GM12878 (cell line): Measurements from ENCODE around the gene PCDHGC3. TPM values are rescaled to one million over a fixed set of nuclear protein-coding genes. Genes with fewer than 3 reads are reported as not detected.

Experiments
- ATAC-seq: fragments of 200-7000 bp; cut with Tn5 transposase; 3 replicates; pipeline ENCODE4 v1.9.1; 2020; ENCODE audit warnings: mild to moderate bottlenecking, moderate library complexity
- BruUV-seq: library from RNA; stranded (reverse); fragments of 400-500 nt; replicated peaks from 2 replicates; lab custom pipeline; 2021; lab: Mats Ljungman, UMichigan
- CTCF ChIA-PET: fragments of 300-600 bp; sonication (Branson Sonifier 250); formaldehyde crosslinking; extraction: SDS; loops from one replicate; lab custom pipeline; 2021; ENCODE audit warnings: inconsistent platforms; lab: Yijun Ruan, JAX
- POLR2A ChIA-PET: fragments of 350-600 bp; formaldehyde crosslinking; extraction: SDS; loops from one replicate; lab custom pipeline; 2021; ENCODE audit warnings: inconsistent platforms; lab: Charles Lee
- RAD21 ChIA-PET: fragments of 300-600 bp; sonication (Branson Sonifier 250); formaldehyde crosslinking; loops from one replicate; lab custom pipeline; 2023; ENCODE audit warnings: antibody characterized with exemption; ENCODE audit not compliant: unreplicated experiment; lab: Charles Lee
- SMC1A ChIA-PET: fragments of 300-600 bp; sonication (Branson Sonifier 250); formaldehyde crosslinking; loops from one replicate; lab custom pipeline; 2023; ENCODE audit not compliant: unreplicated experiment, uncharacterized antibody; lab: Charles Lee
- DNase-seq: peaks from one replicate; pipeline ENCODE4 v3.0.0-alpha.2; 2011; ENCODE audit warnings: low read depth, low spot score
- FAIRE-seq: peaks from 3 replicates; lab custom pipeline; 2011; peaks lifted over from hg19 to GRCh38; lab: Jason Lieb, UNC
- H2AFZ ChIP-seq: 2 replicates; pipeline ENCODE4 v1.6.0; 2011; ENCODE audit warnings: low read depth, low read length, control low read depth; ENCODE audit not compliant: control insufficient read depth
- H3K27ac ChIP-seq: 2 replicates; pipeline ENCODE4 v1.5.1; 2011; ENCODE audit warnings: control low read depth; ENCODE audit not compliant: control insufficient read depth, insufficient read depth
- H3K27me3 ChIP-seq, 2 experiments: replicated peaks in 1 of 2; 2 replicates each; pipeline versions ENCODE4 v1.6.0 to v1.6.1; 2011; ENCODE audit warnings: low read length in 1 of 2; ENCODE audit not compliant: control insufficient read depth in 2 of 2, insufficient read depth in 2 of 2
- H3K36me3 ChIP-seq, 2 experiments: 2 replicates each; pipeline ENCODE4 v1.5.1; 2011; ENCODE audit warnings: low read length in 1 of 2; ENCODE audit not compliant: control insufficient read depth in 2 of 2, insufficient read depth in 2 of 2
- H3K4me1 ChIP-seq: 2 replicates; pipeline ENCODE4 v1.6.1; 2011; ENCODE audit warnings: mild to moderate bottlenecking, low read length, moderate library complexity, mixed read lengths; ENCODE audit not compliant: control insufficient read depth, insufficient read depth
- H3K4me2 ChIP-seq: 2 replicates; pipeline ENCODE4 v1.6.0; 2011; ENCODE audit warnings: control low read depth; ENCODE audit not compliant: control insufficient read depth, insufficient read depth
- H3K4me3 ChIP-seq: fragments of 200-600 bp; sonication (generic); 2 replicates; pipeline ENCODE4 v1.5.1; 2016
- H3K79me2 ChIP-seq: 2 replicates; pipeline ENCODE4 v1.6.0; 2011; ENCODE audit warnings: low read length; ENCODE audit not compliant: control insufficient read depth, insufficient read depth
- H3K9ac ChIP-seq: 2 replicates; pipeline ENCODE4 v1.8.0; 2011; ENCODE audit warnings: low read length, control low read depth, mixed read lengths; ENCODE audit not compliant: control insufficient read depth, insufficient read depth
- H3K9me3 ChIP-seq: replicated peaks from 3 replicates; pipeline ENCODE4 v1.5.1; 2011; ENCODE audit warnings: mild to moderate bottlenecking, low read length; ENCODE audit not compliant: control insufficient read depth, insufficient read depth
- H4K20me1 ChIP-seq: 2 replicates; pipeline ENCODE4 v1.6.0; 2011; ENCODE audit not compliant: control insufficient read depth, insufficient read depth
- BMI1 ChIP-seq: fragments of 450-650 bp; IDR thresholded peaks from 2 replicates; pipeline ENCODE4 v1.6.1; 2016; ENCODE audit warnings: mild to moderate bottlenecking, moderate library complexity, borderline replicate concordance
- CHD4 ChIP-seq: fragments of 200-600 bp; sonication (generic); IDR thresholded peaks from 2 replicates; pipeline ENCODE4 v1.6.1; 2016; ENCODE audit warnings: mild to moderate bottlenecking
- FOXK2 ChIP-seq: fragments of 450-650 bp; IDR thresholded peaks from 2 replicates; pipeline ENCODE4 v1.6.1; 2017; ENCODE audit warnings: mild to moderate bottlenecking, moderate library complexity
- IRF4 ChIP-seq: IDR thresholded peaks from 2 replicates; pipeline ENCODE4 v1.6.1; 2011; ENCODE audit warnings: low read depth, low read length
- MYB ChIP-seq: fragments of 150-350 bp; IDR thresholded peaks from 2 replicates; pipeline ENCODE4 v1.6.1; 2014; ENCODE audit warnings: mild to moderate bottlenecking, low read depth, low read length, borderline replicate concordance
- MYC ChIP-seq: IDR thresholded peaks from 2 replicates; pipeline ENCODE4 v1.6.1; 2011; ENCODE audit warnings: mild to moderate bottlenecking, low read length, moderate library complexity, inconsistent platforms; ENCODE audit not compliant: insufficient read depth, insufficient replicate concordance, insufficient read length, severe bottlenecking
- NBN ChIP-seq: fragments of 450-650 bp; IDR thresholded peaks from 2 replicates; pipeline ENCODE4 v1.6.1; 2016
- NR2C2 ChIP-seq: IDR thresholded peaks from 2 replicates; pipeline ENCODE4 v1.6.1; 2011; ENCODE audit warnings: borderline replicate concordance, low read depth; ENCODE audit not compliant: control insufficient read depth, insufficient read length
- POLR2AphosphoS2 ChIP-seq: IDR thresholded peaks from 2 replicates; pipeline ENCODE4 v1.6.1; 2011; ENCODE audit warnings: low read depth, mild to moderate bottlenecking, low read length, improper control_type of control experiment, moderate library complexity
- RUNX3 ChIP-seq: IDR thresholded peaks from 2 replicates; pipeline ENCODE4 v1.6.1; 2012; ENCODE audit warnings: low read length, inconsistent platforms
- SREBF2 ChIP-seq: IDR thresholded peaks from 2 replicates; pipeline ENCODE4 v1.6.1; 2012; ENCODE audit warnings: mild to moderate bottlenecking, low read length
- WRNIP1 ChIP-seq: IDR thresholded peaks from 2 replicates; pipeline ENCODE4 v1.6.1; 2011; ENCODE audit warnings: low read depth, low read length, improper control_type of control experiment, borderline replicate concordance
- ZBED1 ChIP-seq: IDR thresholded peaks from 2 replicates; pipeline ENCODE4 v1.6.1; 2016; ENCODE audit warnings: borderline replicate concordance
- ZBTB4 ChIP-seq: fragments of 450-650 bp; formaldehyde crosslinking; IDR thresholded peaks from 2 replicates; pipeline ENCODE4 v1.4.0; 2022; ENCODE audit warnings: mild to moderate bottlenecking, moderate library complexity
- WGBS: methylation state at CpG from one replicate; pipeline ENCODE4 v1.1.6; 2016; ENCODE audit warnings: low lambda C conversion rate; ENCODE audit not compliant: insufficient replicate concordance, insufficient coverage; ENCODE audit errors: missing lambda C conversion rate; 5-methylcytosine and 5-hydroxymethylcytosine counted together
- in situ Hi-C: fragments of 300-500 bp; cut with MboI; formaldehyde crosslinking; loops from 9 replicates; pipeline ENCODE4 v1.14.3; 2018; ENCODE audit warnings: mixed read lengths
- intact Hi-C: fragments of 100-400 bp; cut with micrococcal nuclease; formaldehyde crosslinking; loops from one replicate; pipeline ENCODE4 v1.14.2; 2022; ENCODE audit not compliant: unreplicated experiment
- polyA plus RNA-seq, 11 experiments: library from polyadenylated mRNA; depleted of rRNA in 4 of 11; unstranded in 6 of 11; stranded (reverse) in 5 of 11; fragments of >200 nt; fragmentation: Nextera tagmentation in 4 of 11; fragmentation: Illumina TruSeq in 1 of 11; extraction: Ambion mirVana in 4 of 11; extraction: Trizol in 1 of 11; gene quantifications; 1 replicate in 1 of 11; 2 replicates in 10 of 11; pipeline versions ENCODE4 v1.2.1 to v1.2.3, GENCODE V29; 2011 to 2016; ENCODE audit warnings: inconsistent platforms in 2 of 11, missing spikeins in 2 of 11, low read depth in 1 of 11
- total RNA-seq, 4 experiments: library from RNA; depleted of rRNA in 3 of 4; stranded (reverse); fragments of >200 nt in 3 of 4; fragmentation: Illumina TruSeq in 1 of 4; extraction: Trizol in 1 of 4; gene quantifications; 2 replicates each; pipeline versions ENCODE4 v1.2.1 to v1.2.3, GENCODE V29; 2013 to 2021
- TF ChIP-seq, protein P1 (sequence below): fragments of 450-650 bp; IDR thresholded peaks from 2 replicates; pipeline ENCODE4 v1.6.1; 2017; ENCODE audit warnings: mild to moderate bottlenecking, moderate library complexity

PCDHGC3 gene
- total and polyA plus RNA-seq, 10 of the 15 experiments (the other 5 are each of a cell fraction or from before 2014, with no cell fraction given), result 0.53 to 22.1 (median 12.0) TPM

- Histone ChIP-seq H3K4me1 (no peaks in the 10 kb centered on the region), H2AFZ (no peak overlapping the region), H3K4me2 (no peak overlapping the region), H3K27me3 (no peaks in the 10 kb centered on the region), H3K36me3 (no peaks in the 10 kb centered on the region), H4K20me1 (no peaks in the 10 kb centered on the region), H3K79me2 (no peaks in the 10 kb centered on the region), H3K9me3 (no peaks in the 10 kb centered on the region; the same call in 2 of the 3 replicates), H3K27ac (no peak overlapping the region), H3K4me3 (no peak overlapping the region), H3K9ac (no peak overlapping the region)
- 86% methylated on average over 9 of the region's 9 CpGs for WGBS
- no TSS peak for BruUV-seq
- ChIA-PET POLR2A (no interaction called here), RAD21 (no interaction called here), CTCF (interaction anchor here (3.0 kb wide), 1 partner anchor 10 kb away, joined by 13 read pairs; the partner anchor contains the start of gene PCDHGA12), SMC1A (no interaction called here)
- DNase-seq (no peak), FAIRE-seq (no peak), ATAC-seq (no peak)
- no peak for TF ChIP-seq ZBTB4 (CRISPR knock-in tag)
- no peak for TF ChIP-seq ZBED1
- no peak for TF ChIP-seq POLR2AphosphoS2
- TF ChIP-seq MYC, result no peak
- TF ChIP-seq BMI1, result no peak
- TF ChIP-seq WRNIP1, result no peak
- TF ChIP-seq, protein P1, sequence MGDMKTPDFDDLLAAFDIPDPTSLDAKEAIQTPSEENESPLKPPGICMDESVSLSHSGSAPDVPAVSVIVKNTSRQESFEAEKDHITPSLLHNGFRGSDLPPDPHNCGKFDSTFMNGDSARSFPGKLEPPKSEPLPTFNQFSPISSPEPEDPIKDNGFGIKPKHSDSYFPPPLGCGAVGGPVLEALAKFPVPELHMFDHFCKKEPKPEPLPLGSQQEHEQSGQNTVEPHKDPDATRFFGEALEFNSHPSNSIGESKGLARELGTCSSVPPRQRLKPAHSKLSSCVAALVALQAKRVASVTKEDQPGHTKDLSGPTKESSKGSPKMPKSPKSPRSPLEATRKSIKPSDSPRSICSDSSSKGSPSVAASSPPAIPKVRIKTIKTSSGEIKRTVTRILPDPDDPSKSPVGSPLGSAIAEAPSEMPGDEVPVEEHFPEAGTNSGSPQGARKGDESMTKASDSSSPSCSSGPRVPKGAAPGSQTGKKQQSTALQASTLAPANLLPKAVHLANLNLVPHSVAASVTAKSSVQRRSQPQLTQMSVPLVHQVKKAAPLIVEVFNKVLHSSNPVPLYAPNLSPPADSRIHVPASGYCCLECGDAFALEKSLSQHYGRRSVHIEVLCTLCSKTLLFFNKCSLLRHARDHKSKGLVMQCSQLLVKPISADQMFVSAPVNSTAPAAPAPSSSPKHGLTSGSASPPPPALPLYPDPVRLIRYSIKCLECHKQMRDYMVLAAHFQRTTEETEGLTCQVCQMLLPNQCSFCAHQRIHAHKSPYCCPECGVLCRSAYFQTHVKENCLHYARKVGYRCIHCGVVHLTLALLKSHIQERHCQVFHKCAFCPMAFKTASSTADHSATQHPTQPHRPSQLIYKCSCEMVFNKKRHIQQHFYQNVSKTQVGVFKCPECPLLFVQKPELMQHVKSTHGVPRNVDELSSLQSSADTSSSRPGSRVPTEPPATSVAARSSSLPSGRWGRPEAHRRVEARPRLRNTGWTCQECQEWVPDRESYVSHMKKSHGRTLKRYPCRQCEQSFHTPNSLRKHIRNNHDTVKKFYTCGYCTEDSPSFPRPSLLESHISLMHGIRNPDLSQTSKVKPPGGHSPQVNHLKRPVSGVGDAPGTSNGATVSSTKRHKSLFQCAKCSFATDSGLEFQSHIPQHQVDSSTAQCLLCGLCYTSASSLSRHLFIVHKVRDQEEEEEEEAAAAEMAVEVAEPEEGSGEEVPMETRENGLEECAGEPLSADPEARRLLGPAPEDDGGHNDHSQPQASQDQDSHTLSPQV, result no peak
- TF ChIP-seq NBN, result no peak
- no peak for TF ChIP-seq SREBF2
- no peak for TF ChIP-seq NR2C2
- TF ChIP-seq MYB, result no peak
- TF ChIP-seq CHD4, result no peak
- TF ChIP-seq IRF4, result no peak
- no peak for TF ChIP-seq FOXK2
- TF ChIP-seq RUNX3, result no peak
- intact Hi-C loops (no loop called here), in situ Hi-C loops (no loop called here)
These were observed 35.4 kb upstream of the PCDHGC3 start for GRCh38 chr5:141440341-141440740.
